Measurements from ENCODE around the gene SEC61A2. TPM values are rescaled to one million over a fixed set of nuclear protein-coding genes. Genes with fewer than 3 reads are reported as not detected.
A peak's percentile ranks its signal among the peaks of the same experiment; 100 is the strongest.

Gene SEC61A2
- total and polyA plus RNA-seq, 10 of the 15 experiments (the other 5 are each of a cell fraction or from before 2014, with no cell fraction given) = 3.0 to 36.2 (median 8.6) TPM

GRCh38 chr10:12129222-12130111 is at the start of gene SEC61A2 (continued):
- TF ChIP-seq SIN3A (IDR thresholded peaks at IDR 0.05; ENCODE audit: low read depth, low read length) = no peak
- no peak for TF ChIP-seq CREB1 (IDR thresholded peaks at IDR 0.05; ENCODE audit: low read depth)
- no peak for TF ChIP-seq ZNF592 (IDR thresholded peaks at IDR 0.05)
- TF ChIP-seq SIX5 (IDR thresholded peaks at IDR 0.05; ENCODE audit: low read depth, low read length, severe bottlenecking) = peak; percentile 2
- TF ChIP-seq RELA (IDR thresholded peaks at IDR 0.05; ENCODE audit: borderline replicate concordance, partially characterized antibody) = peak; percentile 25
- no peak for TF ChIP-seq POU2F2 (IDR thresholded peaks at IDR 0.05; ENCODE audit: borderline replicate concordance, low read depth, low read length)
- no peak for TF ChIP-seq CHD1 (IDR thresholded peaks at IDR 0.05; ENCODE audit: low read depth, low read length)
- no peak for TF ChIP-seq ZZZ3 (IDR thresholded peaks at IDR 0.05; ENCODE audit: control insufficient read depth, insufficient read length, low read depth)
- TF ChIP-seq, protein P1, sequence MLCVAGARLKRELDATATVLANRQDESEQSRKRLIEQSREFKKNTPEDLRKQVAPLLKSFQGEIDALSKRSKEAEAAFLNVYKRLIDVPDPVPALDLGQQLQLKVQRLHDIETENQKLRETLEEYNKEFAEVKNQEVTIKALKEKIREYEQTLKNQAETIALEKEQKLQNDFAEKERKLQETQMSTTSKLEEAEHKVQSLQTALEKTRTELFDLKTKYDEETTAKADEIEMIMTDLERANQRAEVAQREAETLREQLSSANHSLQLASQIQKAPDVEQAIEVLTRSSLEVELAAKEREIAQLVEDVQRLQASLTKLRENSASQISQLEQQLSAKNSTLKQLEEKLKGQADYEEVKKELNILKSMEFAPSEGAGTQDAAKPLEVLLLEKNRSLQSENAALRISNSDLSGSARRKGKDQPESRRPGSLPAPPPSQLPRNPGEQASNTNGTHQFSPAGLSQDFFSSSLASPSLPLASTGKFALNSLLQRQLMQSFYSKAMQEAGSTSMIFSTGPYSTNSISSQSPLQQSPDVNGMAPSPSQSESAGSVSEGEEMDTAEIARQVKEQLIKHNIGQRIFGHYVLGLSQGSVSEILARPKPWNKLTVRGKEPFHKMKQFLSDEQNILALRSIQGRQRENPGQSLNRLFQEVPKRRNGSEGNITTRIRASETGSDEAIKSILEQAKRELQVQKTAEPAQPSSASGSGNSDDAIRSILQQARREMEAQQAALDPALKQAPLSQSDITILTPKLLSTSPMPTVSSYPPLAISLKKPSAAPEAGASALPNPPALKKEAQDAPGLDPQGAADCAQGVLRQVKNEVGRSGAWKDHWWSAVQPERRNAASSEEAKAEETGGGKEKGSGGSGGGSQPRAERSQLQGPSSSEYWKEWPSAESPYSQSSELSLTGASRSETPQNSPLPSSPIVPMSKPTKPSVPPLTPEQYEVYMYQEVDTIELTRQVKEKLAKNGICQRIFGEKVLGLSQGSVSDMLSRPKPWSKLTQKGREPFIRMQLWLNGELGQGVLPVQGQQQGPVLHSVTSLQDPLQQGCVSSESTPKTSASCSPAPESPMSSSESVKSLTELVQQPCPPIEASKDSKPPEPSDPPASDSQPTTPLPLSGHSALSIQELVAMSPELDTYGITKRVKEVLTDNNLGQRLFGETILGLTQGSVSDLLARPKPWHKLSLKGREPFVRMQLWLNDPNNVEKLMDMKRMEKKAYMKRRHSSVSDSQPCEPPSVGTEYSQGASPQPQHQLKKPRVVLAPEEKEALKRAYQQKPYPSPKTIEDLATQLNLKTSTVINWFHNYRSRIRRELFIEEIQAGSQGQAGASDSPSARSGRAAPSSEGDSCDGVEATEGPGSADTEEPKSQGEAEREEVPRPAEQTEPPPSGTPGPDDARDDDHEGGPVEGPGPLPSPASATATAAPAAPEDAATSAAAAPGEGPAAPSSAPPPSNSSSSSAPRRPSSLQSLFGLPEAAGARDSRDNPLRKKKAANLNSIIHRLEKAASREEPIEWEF (IDR thresholded peaks at IDR 0.05; ENCODE audit: insufficient replicate concordance, low read depth, low read length) = no peak
- TF ChIP-seq, protein P2, sequence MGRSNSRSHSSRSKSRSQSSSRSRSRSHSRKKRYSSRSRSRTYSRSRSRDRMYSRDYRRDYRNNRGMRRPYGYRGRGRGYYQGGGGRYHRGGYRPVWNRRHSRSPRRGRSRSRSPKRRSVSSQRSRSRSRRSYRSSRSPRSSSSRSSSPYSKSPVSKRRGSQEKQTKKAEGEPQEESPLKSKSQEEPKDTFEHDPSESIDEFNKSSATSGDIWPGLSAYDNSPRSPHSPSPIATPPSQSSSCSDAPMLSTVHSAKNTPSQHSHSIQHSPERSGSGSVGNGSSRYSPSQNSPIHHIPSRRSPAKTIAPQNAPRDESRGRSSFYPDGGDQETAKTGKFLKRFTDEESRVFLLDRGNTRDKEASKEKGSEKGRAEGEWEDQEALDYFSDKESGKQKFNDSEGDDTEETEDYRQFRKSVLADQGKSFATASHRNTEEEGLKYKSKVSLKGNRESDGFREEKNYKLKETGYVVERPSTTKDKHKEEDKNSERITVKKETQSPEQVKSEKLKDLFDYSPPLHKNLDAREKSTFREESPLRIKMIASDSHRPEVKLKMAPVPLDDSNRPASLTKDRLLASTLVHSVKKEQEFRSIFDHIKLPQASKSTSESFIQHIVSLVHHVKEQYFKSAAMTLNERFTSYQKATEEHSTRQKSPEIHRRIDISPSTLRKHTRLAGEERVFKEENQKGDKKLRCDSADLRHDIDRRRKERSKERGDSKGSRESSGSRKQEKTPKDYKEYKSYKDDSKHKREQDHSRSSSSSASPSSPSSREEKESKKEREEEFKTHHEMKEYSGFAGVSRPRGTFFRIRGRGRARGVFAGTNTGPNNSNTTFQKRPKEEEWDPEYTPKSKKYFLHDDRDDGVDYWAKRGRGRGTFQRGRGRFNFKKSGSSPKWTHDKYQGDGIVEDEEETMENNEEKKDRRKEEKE (IDR thresholded peaks at IDR 0.05) = no peak
- no peak; the same call in 1 of the 2 replicates for TF ChIP-seq ZNF384 (IDR thresholded peaks at IDR 0.05; ENCODE audit: borderline replicate concordance, low read depth, low read length)
- no peak for TF ChIP-seq HDAC2 (IDR thresholded peaks at IDR 0.05)
- TF ChIP-seq PML (IDR thresholded peaks at IDR 0.05; ENCODE audit: low read length) = no peak
- no peak for TF ChIP-seq MEF2B (IDR thresholded peaks at IDR 0.05; ENCODE audit: partially characterized antibody, poor library complexity, severe bottlenecking)
- no peak for TF ChIP-seq RFX5 (IDR thresholded peaks at IDR 0.05; ENCODE audit: low read depth, low read length)
- TF ChIP-seq CBX3 (IDR thresholded peaks at IDR 0.05; ENCODE audit: borderline replicate concordance, low read depth) = no peak
- peak; percentile 12 to 33; a peak in 2 of 3 replicates for TF ChIP-seq EGR1 (IDR thresholded peaks at IDR 0.05; ENCODE audit: borderline replicate concordance in 1 of 2, low read depth in 2 of 2, low read length in 2 of 2)
